Heart right ventricle (tissue), 16 donors: ENCODE results near the gene MGAM2. TPM values are rescaled to one million over a fixed set of nuclear protein-coding genes. Genes with fewer than 3 reads are reported as not detected.

Experiments
- ATAC-seq, 8 donors: fragments of 200-7000 bp; cut with Tn5 transposase; one replicate each; pipeline ENCODE4 v1.9.1; 2020; ENCODE audit warnings: mild to moderate bottlenecking in 8 of 8, moderate library complexity in 8 of 8, moderate number of reproducible peaks in 1 of 8
- DNase-seq, 2 donors: peaks; one replicate each; pipeline ENCODE4 v3.0.0-alpha.2; 2020
- H3K27ac ChIP-seq, 10 donors: fragments of 200-600 bp; sonication (generic) in 2 of 10; one replicate each; pipeline versions ENCODE4 v1.5.0 to v1.8.0; 2020 to 2022; ENCODE audit warnings: mild to moderate bottlenecking in 3 of 10
- H3K27me3 ChIP-seq, 7 donors: fragments of 200-600 bp; one replicate each; pipeline ENCODE4 v1.8.0; 2021 to 2022; ENCODE audit warnings: mild to moderate bottlenecking in 2 of 7
- H3K36me3 ChIP-seq, 9 donors: fragments of 200-600 bp; sonication (generic) in 1 of 9; one replicate each; pipeline versions ENCODE4 v1.5.0 to v1.8.0; 2020 to 2022; ENCODE audit warnings: mild to moderate bottlenecking in 2 of 9
- H3K4me1 ChIP-seq, 9 donors: fragments of 200-600 bp; sonication (generic) in 1 of 9; one replicate each; pipeline versions ENCODE4 v1.5.0 to v1.8.0; 2020 to 2022; ENCODE audit warnings: mild to moderate bottlenecking in 4 of 9
- H3K4me3 ChIP-seq, 10 donors: fragments of 200-600 bp; sonication (generic) in 2 of 10; one replicate each; pipeline versions ENCODE4 v1.5.0 to v1.8.0; 2020 to 2022; ENCODE audit warnings: mild to moderate bottlenecking in 7 of 10, moderate library complexity in 2 of 10
- H3K9me3 ChIP-seq, 11 donors: fragments of 200-600 bp in 10 of 11; sonication (generic) in 2 of 11; one replicate each; pipeline versions ENCODE4 v1.5.0 to v1.8.0; 2013 to 2022; ENCODE audit warnings: mild to moderate bottlenecking in 2 of 11, control low read depth in 1 of 11, moderate library complexity in 1 of 11
- CTCF ChIP-seq, 9 donors: fragments of 200-600 bp; sonication (generic) in 2 of 9; IDR thresholded peaks; one replicate each; pipeline versions ENCODE4 v1.5.0 to v1.8.0; 2021 to 2022; ENCODE audit warnings: antibody characterized with exemption in 9 of 9, mild to moderate bottlenecking in 5 of 9, moderate library complexity in 1 of 9
- WGBS, 2 donors: extraction: QIAGEN DNeasy Blood & Tissue Kit; methylation state at CpG; one replicate each; pipeline ENCODE4 v1.1.7; 2013; ENCODE audit warnings: inconsistent platforms in 1 of 2; 5-methylcytosine and 5-hydroxymethylcytosine counted together
- intact Hi-C, 10 donors: fragments of 100-400 bp; cut with DNase I; formaldehyde crosslinking; loops; one replicate each; pipeline versions ENCODE4 v1.11.1 to v1.14.2; 2022
- polyA plus RNA-seq, 2 donors: library from polyadenylated mRNA; stranded (reverse); fragments of 200-250 nt; gene quantifications; one replicate each; pipeline ENCODE4 v1.2.3, GENCODE V29; 2013
- total RNA-seq, 10 donors: library from RNA; stranded (reverse); fragmentation: NEBNext Ultra II Directional in 3 of 10; extraction: Animal tissue kit (Norgen Biotek cat#: 25700) in 3 of 10; gene quantifications; one replicate each; pipeline versions ENCODE4 v1.2.1 to v1.2.4, GENCODE V29; 2021 to 2023
- donor health status: Arrhythmogenic right ventricular cardiomyopathy.
- donor health status: ischemic (EF 13 %, LVEDD 7.1; RV severe dilation, severe dysfunction).
- donor health status: healthy with polysubstance abuse.
- donor health status: DM: no; HTN: yes; CAD: no.
- donor health status: DM: no; HTN: no; CAD: no.
- donor health status: ischemic (EF 25% LVEDD 6.9; RV normal size, moderate dysfunction).
- donor health status: ischemic (EF 25% LVEDD 5.7; RV mildly dilated, moderate dysfunction).
- donor health status: healthy.
- donor health status: DM: yes; HTN: yes; CAD: no.
- donor health status: Ischemic cardiomyopathy.
- donor health status: ischemic (EF 35%, LVEDD 5.7; RV mildly dilated, moderate dysfunction).
- donor health status: nonischemic (EF 11% LVEDD 7.7; RV severe dilation, severe dysfunction).
- donor health status: DM: yes; HTN: yes; CAD: no.
- donor health status: PGD.
- donor health status: ischemic (EF 29% LVEDD 5.4; RV normal size, mild dysfunction).
- donor health status: nonischemic (EF 23%, LVEDD 6.1; RV moderate dilation, normal function).

MGAM2 gene
- total and polyA plus RNA-seq, 12 donors, result 0.05 to 0.09 (median 0.08) TPM; not detected in 9

- H3K4me1 ChIP-seq, result no peaks in the 10 kb centered on the region
- DNase-seq (no peak), ATAC-seq (no peak)
- intact Hi-C loops, result no loop called here
- no peak for TF ChIP-seq CTCF (IDR thresholded peaks at IDR 0.05)
- H3K4me3 ChIP-seq, result no peak overlapping the region
- 66 to 73% methylated on average over 4 of the region's 4 CpGs for WGBS, 2 donors
- H3K27me3 ChIP-seq, result no peaks in the 10 kb centered on the region
- no peaks in the 10 kb centered on the region for H3K36me3 ChIP-seq
- H3K9me3 ChIP-seq, result no peaks in the 10 kb centered on the region
- H3K27ac ChIP-seq, result no peak overlapping the region
Measured at GRCh38 chr7:142131439-142132185, 20.1 kb downstream of the MGAM2 start.

- Histone ChIP-seq H3K9me3 (no peaks in the 10 kb centered on the region), H3K4me1 (no peaks in the 10 kb centered on the region), H3K4me3 (no peak overlapping the region), H3K27ac (no peak overlapping the region), H3K27me3 (no peaks in the 10 kb centered on the region), H3K36me3 (no peaks in the 10 kb centered on the region)
- no peak for TF ChIP-seq CTCF (IDR thresholded peaks at IDR 0.05)
- ATAC-seq, result no peak
- intact Hi-C loops, result no loop called here
- DNase-seq, result no peak
- 93 to 94% methylated on average over 8 of the region's 8 CpGs for whole genome bisulfite sequencing, 2 donors
Measured at GRCh38 chr7:142133731-142134148, 22.2 kb downstream of the MGAM2 start.

- H3K4me1 ChIP-seq, result no peaks in the 10 kb centered on the region
- no peaks in the 10 kb centered on the region for H3K27me3 ChIP-seq
- ATAC-seq, result no peak
- 78 to 80% methylated on average over 3 of the region's 3 CpGs for WGBS, 2 donors
- no peaks in the 10 kb centered on the region for H3K36me3 ChIP-seq
- H3K4me3 ChIP-seq, result no peak overlapping the region
- TF ChIP-seq CTCF (IDR thresholded peaks at IDR 0.05), result no peak
- H3K9me3 ChIP-seq, result no peaks in the 10 kb centered on the region
- H3K27ac ChIP-seq, result no peak overlapping the region
- intact Hi-C loops, result no loop called here
- DNase-seq, result no peak
Measured at GRCh38 chr7:142134909-142135308, 23.4 kb downstream of the MGAM2 start.

- Histone ChIP-seq H3K4me1 (no peaks in the 10 kb centered on the region), H3K36me3 (no peaks in the 10 kb centered on the region), H3K9me3 (no peaks in the 10 kb centered on the region), H3K4me3 (no peak overlapping the region), H3K27ac (no peak overlapping the region), H3K27me3 (no peaks in the 10 kb centered on the region)
- WGBS, 2 donors, result 86 to 98% methylated on average over 2 of the region's 2 CpGs
- intact Hi-C loops, result no loop called here
- ATAC-seq (no peak), DNase-seq (no peak)
- TF ChIP-seq CTCF (IDR thresholded peaks at IDR 0.05), result no peak
Measured at GRCh38 chr7:142138996-142139395, 27.5 kb downstream of the MGAM2 start.
